Stimulated activated CD4-positive, alpha-beta T cell treated with anti-CD3 and anti-CD28 coated beads, Interleukin-4, amount 100 ng/mL, for 24 hours (primary cell): ENCODE measurements around the gene SRGAP3.

ENCODE experiments used
- DNase-seq: peaks from one replicate; pipeline ENCODE4 v3.0.0-alpha.2; 2020

The SRGAP3 gene

DNA sequence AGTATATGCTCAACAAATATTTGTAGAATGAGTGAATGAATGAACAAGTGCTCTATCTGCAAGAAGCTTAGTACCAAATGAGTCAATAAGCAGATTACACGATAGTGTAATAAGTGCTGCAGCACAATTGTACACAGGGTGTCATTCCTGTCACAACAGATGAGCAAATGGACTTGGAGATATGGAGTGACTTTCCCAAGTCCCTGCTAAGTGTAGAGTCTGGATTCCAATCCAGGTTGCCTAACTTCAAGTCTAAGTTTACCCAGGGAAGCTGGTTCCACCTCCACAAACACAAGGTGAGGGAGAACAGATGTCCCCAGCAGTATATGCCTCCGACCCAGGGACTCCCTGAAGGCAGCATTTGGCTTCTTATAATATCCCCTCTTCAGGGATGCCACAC, 208.4 kb downstream of the SRGAP3 start:
- no peak for DNase-seq

DNA sequence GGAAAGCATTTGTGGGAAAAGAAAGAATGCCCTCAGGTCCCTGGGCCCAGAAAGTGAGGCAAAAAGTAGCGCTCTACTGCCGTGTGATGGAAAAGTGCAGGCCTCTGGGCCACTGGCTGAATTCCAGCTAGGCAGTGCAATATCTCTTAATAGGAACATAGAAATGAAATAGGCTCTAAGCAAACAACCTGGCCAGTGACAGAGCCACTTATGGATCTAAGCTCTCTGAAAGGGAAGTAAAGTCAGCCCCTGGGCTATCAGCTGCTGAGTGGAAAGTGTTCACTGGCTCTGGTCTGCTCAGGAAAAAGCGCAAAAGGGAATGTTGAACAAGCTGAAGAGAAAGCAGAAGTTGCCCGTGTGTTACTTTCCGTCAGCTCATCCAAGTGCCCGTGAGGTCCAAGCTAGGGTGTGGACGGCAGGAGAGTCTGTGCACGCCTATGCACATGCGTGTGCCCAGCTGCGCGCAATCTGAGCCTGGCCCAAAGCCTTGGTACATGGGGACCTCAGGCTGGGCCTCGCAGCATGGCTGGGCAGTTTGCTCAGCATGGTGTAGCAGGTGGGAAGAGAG, 212.2 kb downstream of the SRGAP3 start:
- DNase-seq, result no peak

DNA sequence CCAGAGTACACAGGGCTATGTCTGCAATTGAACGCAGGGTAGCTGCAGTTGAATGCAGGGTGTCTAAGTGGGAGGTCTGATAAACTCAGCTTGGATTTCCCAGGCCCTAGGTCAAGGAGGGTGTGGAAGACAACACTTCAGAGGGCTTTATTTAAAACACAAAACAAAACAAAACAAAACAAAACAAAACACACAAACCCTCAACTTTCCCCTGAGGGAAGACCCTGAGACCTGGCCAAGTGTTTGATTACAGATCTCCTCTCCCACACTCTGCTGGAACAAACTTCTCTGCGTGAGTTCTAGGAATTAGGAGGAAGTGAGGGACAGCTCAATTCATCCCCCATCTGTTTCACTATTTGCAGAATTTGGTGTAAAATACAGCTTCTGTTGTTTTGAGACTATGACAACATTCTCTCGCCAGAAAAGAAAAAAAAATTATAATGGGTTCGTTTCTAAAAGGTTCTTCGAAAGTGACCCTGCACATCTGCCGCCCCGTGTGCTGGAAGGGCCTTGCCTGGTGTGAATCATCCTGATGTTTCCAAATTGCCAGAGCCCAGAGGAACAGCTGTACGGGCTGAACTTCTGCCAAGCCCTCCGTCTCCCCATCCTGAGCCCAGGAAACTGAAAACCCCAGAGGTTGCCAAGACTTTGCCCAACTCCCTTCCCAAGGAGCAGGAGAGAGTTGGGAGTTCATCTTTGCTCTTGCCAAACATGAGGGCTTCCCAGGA, 212.9 kb downstream of the SRGAP3 start:
- no peak for DNase-seq

DNA sequence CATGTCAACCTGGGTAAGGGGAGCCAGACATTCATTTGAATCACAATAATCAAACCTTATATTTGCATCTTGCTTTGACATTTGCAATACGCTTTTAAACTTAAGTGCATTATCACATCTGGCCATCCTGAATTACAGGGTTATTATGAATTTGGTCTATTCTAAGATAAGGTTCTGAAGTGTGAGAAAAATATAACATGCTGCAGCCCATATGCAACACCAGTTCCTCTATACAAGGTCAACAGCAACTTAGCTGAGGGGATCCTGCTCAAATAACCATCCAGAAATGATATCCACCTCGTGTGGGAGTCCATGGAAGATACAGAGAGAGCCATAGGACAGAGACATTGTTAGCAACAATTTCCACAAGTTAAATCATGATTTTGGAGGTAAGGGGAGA, 213.5 kb downstream of the SRGAP3 start:
- no peak for DNase-seq

DNA sequence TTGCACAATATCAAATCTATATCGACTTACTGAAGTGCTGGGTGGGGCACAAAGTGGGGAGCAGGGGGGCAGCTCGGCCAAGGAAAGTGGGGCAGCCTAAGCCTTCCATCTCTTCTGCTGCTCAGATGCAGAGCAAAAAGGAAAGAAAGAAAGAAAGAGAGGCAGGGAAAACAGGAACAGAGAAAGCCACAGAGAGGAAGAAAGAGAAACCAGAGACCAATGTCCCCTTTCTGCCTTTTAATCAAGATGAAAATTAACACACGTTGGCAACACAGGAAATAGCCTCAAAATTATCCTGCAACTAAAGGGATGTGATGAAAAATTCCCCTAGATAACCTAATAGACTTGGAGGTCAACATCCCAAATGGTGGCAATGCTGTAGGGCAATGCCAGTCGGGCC, 214.0 kb downstream of the SRGAP3 start:
- no peak for DNase-seq

DNA sequence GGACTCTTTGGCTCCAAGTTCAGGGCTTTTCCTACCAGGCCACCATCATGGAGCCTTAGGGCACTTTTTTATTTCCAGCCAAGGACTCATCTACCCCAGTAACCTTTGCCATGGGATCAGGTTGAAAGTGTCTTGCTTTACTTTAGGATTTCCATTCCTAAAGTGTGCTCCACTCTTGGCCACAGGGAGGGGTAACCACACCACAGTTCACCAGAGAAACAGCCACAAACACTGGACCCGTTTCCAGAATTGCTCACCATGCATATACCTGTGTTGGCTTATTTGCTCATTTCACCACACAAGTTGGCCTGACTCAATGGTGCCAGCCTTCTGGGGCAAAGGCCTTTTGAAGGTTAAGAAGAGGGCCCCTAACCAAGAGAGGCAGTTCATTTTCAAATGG, 215.6 kb downstream of the SRGAP3 start:
- DNase-seq, result no peak

DNA sequence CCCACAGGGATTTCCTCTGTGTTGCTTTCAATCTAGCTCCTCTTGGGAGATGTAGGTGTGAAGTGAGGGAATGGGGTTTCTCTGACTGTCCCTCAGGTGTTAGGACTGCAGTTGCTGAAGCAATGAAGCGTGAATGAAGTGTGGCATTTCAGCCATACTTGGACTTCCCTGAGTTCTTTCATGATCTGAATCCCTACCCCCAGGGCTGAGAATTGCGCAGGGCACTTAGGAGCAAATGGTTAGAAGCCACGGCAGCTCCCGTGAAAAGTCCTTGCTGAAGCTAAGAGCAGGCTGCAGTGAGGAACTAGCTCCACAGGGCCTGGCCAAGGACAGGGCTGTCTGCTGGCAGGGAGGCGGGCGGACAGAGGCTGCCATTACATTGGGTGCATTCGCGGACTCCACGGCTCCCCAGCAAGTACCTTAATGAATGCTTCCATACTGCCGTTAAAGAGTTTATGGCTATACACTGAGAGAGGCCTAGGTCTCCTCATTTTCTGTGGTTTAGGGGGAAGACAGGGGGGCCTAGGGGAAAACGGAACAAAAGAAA, 217.1 kb downstream of the SRGAP3 start:
- no peak for DNase-seq

DNA sequence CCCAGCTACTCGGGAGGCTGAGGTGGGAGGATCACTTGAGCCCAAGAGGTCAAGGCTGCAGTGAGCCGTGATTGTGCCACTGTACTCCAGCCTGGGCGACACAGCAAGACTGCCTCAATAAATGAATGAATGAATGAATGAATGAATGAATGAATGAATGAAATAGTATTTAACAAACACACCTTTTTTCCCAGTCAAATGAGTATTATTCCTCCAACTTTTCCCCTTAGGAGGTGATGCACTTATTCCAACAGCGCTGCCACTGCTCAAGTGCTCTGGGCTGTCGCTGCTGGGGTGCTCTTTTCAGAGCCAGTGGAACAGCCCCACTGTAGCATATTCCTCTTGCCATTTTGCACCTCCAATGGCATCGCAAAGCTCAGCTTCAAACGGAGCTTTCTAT, 219.4 kb downstream of the SRGAP3 start:
- no peak for DNase-seq

DNA sequence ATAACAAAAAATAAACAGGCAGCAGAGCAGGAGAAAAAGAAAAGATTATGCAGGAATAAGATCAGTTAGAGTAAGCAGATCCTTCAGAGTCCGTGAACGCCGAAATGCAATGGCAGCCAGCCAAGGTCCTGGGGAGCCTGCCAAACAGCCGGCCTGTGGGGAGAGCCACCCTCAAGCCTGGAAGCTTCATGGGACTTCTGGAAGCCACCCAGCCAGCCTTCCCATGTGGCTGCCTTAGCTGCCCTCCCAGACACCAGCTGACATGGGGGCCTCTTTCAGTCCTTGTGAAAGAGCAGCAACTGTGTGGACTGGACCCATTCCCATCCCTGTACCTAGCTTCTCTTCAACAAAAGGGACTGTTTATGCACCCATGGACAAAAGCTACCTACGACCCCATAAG, 221.3 kb downstream of the SRGAP3 start:
- no peak for DNase-seq

DNA sequence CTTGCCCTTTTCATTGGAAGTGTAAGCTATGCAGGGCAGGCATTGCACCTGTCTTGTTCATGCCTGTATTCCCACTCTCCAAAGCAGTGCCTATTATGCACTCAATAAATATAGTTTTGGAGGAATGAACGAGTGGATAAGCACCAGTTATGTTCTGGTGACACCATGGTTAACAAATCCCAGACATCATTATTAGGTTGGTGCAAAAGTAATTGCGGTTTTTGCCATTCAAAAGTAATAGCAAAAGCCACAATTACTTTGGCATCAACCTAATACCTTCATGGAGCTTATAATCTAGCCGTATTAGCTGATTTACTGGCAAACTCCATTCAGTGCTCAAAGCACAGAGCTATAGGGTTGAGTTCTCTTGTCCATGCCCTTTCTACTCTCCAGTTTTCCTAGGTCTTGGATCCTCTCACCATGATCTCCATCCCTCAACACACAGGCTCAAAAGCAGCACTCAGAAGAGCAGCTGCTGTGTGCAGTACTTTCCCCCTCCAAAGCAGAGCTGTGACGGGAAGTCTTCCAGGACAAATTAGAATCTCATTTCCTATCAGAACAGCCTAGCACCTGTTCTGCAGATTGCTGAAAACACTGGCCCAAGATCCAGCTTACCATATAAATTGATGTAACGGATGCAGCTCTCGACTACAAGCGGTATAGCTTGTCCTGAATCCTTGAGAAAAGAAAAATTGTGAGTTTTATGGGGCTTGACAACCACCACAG, 223.0 kb downstream of the SRGAP3 start:
- no peak for DNase-seq

DNA sequence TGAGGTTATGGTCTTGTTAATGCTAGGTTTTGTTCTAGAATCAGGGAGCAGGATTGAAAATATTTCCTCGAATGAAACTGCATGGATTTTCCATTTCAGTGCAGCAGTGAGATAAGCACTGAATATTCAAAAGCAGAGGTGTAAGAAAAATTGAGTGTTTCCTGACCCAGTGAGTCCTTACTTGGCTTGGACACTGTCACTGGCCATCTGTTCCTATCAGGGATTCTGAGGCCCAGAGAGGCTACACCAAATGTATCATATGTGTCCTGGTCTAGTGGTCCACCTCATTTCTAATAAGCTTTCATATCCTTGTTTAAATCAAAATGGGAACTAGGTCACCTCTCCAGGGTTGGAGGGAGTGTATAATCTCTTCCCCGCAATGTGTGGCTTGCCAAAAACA, 225.1 kb downstream of the SRGAP3 start:
- no peak for DNase-seq

DNA sequence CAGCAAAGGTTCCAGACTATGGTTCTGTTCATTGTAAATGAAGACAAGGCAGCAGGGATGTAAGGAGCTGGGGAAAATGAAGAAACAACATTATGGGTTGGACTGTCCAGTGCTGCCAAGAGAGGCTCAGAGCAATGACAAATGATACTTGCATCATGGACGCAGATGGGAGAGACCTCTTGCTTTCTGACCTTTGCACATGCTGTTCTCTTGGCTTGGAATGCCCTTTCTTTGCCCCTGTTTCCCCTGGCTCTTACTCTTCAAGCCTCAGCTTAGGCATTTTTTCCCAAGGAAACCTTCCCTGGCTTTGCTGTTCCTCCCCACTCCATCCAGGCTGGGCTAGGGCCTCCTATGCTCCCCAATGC, 226.2 kb downstream of the SRGAP3 start:
- DNase-seq, result no peak

DNA sequence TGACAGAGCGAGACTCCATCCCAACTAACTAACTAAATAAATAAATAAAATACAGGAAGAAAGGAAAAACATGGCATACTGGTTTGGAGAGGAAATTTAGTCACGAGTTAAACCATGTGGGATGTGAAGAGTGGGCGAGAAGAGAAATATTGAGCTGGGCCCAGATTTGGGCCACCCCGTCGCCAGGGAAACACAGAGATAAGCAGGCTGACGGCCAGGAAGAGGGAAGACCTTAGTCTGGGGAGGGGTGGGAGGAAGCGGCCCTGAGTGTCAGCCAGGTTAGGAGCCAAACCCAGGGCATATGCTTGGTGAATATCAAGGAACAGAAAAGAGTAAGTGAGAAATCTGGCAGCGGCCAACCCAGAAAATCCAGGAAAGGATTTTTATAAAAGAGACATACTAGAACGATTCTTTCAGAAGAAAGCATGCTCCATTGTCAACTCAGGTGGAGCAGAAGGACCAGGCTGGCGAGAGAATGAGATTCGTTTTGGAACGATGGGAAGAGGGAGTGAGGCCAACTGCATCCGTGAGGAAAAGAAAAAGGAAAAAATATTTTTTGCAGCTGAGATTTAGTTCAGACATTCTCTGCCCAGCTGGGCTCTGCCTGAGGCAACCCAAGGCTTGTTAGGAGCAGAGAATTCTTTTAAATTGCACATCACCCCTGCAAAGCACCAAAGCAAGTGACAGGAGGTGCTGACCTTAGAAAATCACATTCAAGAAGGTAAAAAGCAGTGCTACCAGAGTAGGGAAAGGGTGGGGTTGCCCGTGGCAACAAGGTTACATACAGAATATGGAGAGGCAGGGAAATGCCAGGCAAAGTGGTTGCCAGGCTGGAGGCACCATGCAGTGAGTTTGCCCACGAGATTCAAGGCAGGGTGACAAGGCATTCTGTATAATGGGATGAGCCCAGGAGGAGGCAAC, 226.9 kb downstream of the SRGAP3 start:
- DNase-seq, result no peak

DNA sequence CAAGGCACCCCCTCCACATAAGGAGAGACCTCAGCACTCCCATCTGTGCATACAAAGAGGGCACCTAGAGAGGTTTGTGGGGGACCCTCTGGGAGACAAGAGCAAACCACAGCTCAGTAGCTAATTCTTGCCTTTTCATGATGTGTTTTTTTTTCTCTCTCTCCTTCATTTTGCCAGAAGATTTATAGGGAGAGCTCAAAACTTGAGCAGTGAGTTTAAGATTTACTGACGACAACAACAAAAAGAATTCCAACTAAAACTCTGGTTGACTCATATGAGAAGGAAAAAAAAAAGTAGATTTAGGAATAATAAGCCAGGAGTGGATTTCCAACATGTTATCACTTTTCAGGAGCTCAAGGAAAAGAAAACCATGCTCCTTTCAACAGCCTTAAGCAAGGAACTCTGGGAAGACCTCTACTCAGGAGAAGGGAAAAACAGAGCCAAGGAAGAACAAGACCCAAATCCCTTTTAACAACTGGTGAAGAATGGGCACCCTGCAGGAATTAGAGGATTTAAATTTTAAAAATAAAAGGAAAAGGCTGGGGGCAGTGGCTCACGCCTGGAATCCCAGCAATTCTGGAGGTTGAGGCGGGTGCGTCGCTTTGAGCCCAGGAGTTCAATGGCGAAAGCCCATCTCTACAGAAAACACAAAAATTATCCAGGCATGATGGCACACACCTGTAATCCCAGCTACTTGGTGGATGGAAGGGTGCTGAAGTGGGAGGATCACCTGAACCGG, 228.0 kb downstream of the SRGAP3 start:
- DNase-seq, result no peak

DNA sequence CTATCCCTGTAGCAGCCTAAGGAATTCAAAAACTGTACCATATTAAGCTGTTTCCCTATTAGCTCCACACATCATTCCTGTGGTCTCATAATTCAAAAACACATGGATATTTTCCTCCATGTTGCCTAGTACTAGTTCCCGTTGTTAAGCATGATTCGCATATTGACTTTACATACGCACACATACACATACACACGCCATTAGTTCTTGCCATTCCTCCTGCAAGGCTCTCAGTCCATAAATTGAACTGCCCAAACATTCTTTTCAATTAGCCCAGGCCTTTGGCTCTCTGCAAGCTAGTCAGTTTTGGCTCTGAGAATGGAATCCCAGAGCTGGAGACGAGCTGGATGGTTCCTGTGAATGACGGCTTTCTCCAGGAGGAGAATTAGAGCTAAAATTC, 229.0 kb downstream of the SRGAP3 start:
- DNase-seq, result no peak

DNA sequence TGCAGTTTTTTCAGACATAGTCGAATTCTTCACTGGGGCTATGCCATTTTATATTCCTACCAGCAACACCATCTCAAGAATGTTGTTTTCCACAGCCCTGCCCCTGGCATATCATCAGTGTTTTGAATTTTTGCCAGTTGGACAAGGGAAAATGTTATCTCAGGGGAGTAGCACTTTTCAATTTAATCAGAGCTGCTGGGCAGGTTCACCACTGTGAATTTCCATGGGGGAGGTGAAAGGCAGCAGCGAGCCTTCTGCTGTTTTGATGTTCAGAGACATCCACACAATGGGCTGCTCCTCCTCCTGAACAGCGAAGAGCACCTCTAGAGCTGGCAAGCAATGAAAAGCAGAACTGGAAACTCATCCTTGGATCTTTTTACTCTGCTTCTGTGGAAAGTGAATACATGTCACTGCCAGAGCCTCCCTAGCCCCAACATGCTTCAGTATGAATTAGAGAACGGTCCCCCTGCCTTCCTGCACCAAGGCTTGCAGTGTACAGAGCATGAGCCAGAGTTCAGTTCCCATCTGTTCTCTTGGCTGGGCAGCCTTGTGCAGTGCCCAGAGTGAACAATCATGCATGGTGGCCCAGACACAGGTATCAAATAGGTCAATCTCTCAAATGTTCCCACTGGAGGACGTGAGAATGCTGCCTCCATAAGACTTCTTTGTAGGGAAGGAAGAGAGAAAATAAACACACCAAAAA, 230.0 kb downstream of the SRGAP3 start:
- DNase-seq, result no peak

DNA sequence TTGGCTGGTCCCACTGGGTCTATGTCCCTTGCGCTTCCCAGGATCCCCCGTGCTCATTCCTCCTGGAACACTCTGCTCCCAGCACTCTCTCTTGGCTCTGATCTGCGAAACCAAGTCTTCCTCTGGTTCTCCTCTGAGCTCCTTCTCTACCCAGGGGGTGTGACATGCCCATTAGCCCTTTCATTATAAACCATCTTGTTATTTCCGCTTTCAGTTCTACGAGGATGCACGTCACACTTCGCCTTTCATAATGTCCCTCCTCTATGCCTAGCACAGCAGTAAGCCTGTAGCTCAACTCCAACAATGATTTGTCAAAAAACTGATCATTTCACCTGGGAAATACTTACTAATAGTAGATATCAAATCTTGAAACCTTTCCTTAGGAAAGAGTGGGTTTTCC, 234.2 kb downstream of the SRGAP3 start:
- no peak for DNase-seq

DNA sequence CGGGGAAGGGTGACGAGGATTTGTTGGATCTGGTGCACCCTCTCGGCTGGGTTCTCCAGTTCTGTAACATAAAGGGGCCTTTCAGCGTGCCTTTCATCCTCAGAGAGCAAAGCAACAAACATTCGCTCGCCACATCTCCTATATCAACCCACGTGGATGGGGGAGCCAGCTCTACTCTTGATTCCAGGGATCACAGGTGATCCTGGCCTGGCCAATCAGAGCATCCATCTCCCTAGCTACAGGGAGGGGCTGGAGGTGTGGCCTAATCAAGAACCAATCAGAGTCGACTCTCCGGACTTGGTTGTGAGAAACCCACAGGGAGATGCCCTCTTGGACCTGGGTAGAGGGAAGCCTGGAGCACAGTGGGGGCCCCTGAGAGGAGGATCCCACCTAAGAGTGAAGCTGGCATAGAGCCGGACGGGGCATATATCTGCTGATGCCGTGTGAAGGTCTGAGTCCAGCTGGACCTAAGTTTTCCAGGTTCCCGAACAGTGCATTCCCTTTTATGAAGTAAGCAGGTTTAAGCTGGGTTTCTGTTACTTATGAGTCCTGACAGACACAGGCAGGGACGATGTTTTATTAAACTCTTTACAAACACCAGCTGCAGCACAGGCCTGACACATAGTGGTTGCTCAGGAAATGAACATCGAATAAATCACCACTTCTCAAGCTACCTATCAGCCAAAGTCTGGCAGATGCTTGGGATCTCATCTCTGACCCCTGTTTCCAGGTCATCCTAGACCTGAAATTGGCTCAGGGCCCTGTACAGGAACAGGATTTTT, 235.5 kb downstream of the SRGAP3 start:
- DNase-seq, result no peak

DNA sequence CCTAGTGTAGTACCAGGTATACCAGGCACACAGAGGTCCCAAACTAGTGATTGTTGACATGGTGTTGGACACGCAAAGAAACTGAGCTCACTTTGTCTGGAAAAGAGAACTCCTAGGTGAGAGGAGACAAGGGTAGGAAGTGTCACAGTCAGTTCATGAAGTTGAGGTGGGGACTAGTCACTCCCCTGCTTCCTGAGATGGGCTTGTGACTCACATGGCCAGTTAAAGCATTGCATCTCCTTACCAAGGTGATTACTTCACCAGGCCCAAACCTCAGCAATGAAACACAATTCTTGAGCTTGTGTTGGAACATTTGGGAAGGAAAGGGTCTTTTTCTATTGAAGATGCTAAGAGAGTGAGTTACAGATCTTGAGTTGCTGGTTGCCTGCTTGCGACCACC, 236.9 kb downstream of the SRGAP3 start:
- DNase-seq, result no peak

DNA sequence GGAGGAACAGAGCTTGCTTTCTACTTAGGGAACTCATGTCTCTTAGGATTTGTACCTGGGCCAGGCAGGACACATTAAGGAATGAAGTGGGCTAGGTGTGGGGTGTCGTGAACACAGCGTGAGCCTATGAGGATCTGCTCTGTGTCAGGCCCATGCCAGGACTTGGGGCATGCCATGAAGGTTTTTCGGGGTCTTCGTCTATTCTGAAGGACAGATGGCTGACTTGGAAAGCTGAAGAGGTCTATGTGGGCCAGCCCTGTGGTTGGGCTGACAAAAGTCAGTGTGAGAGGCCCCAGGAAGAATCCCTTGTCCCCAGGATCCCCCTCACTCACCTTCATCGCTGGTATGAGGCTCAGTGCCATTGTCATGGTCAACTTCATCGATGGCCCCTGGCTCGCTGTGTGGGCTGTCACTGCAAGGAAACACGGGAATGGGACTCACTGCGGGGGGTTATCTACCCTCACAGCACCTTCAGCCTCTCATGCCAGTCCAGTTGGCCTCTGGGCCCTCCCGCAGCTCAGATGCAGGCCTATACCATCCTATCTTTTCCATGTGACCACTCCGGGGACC, 239.4 kb downstream of the SRGAP3 start:
- no peak for DNase-seq
